Peyer's patch (tissue), 4 donors: ENCODE measurements around the gene SARM1.

Experiments used
- POLR2A ChIP-seq, 2 donors: fragments of 450-650 bp; IDR thresholded peaks; one replicate each; pipeline ENCODE4 v1.5.1; 2017; ENCODE audit warnings: antibody characterized with exemption in 2 of 2, mild to moderate bottlenecking in 2 of 2, moderate library complexity in 2 of 2
- TF ChIP-seq, protein P1 (sequence below), 6 experiments: fragments of 450-650 bp in 4 of 6; fragments of 200-600 bp in 2 of 6; sonication (generic) in 1 of 6; IDR thresholded peaks; one replicate each; pipeline ENCODE4 v1.5.1; 2017 to 2019; ENCODE audit warnings: antibody characterized with exemption in 6 of 6, mild to moderate bottlenecking in 3 of 6, moderate library complexity in 1 of 6

DNA sequence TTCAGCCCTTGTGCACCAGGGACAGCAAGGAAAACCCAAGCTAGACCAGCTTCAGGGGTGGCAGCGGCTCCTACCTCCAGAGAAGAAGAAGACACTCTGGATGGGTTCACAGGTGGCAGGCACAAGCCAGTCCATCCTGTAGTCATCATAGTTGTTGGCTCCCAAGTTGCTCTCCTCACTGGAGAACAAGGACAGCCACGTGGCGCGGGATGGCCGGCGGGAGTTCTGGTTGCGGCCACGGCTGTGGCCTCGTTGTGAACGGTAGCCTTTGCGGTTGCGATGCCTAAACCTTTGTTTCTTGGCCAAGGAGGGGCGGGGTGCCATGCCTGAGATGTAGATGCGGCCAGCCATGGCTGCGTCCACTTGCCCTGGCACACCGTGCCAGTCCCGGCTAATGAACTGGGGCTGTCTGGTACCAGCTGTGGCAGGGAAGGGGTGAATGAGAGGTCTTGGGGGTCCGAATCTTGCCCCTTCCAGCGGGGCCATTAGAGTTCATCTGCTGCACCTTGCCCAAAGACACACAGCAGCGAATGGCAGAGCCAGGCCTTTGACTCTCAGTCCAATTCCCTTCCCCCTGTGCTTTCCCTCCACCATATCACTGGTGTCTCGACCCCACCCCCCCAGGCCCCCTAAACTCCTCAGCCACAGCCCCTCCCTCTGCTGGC, 3.7 kb upstream of the SARM1 start:
- no peak for TF ChIP-seq POLR2A (IDR thresholded peaks at IDR 0.05)
- TF ChIP-seq, protein P1, sequence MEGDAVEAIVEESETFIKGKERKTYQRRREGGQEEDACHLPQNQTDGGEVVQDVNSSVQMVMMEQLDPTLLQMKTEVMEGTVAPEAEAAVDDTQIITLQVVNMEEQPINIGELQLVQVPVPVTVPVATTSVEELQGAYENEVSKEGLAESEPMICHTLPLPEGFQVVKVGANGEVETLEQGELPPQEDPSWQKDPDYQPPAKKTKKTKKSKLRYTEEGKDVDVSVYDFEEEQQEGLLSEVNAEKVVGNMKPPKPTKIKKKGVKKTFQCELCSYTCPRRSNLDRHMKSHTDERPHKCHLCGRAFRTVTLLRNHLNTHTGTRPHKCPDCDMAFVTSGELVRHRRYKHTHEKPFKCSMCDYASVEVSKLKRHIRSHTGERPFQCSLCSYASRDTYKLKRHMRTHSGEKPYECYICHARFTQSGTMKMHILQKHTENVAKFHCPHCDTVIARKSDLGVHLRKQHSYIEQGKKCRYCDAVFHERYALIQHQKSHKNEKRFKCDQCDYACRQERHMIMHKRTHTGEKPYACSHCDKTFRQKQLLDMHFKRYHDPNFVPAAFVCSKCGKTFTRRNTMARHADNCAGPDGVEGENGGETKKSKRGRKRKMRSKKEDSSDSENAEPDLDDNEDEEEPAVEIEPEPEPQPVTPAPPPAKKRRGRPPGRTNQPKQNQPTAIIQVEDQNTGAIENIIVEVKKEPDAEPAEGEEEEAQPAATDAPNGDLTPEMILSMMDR (IDR thresholded peaks at IDR 0.05): no peak
